GM19025 (cell line): ENCODE results near the gene DCAF8L2.
"Not testable (repeated sequence)": the region's sequence is repeated elsewhere in the genome, so short reads cannot be mapped to it uniquely, and the experiment has no call there.

ENCODE experiments used
- ATAC-seq: cut with Tn5 transposase; IDR thresholded peaks from one replicate; pipeline ENCODE4 v1.9.1; 2021; ENCODE audit warnings: mild to moderate bottlenecking, low read depth, moderate library complexity; ENCODE audit not compliant: unreplicated experiment

DCAF8L2 gene

DNA sequence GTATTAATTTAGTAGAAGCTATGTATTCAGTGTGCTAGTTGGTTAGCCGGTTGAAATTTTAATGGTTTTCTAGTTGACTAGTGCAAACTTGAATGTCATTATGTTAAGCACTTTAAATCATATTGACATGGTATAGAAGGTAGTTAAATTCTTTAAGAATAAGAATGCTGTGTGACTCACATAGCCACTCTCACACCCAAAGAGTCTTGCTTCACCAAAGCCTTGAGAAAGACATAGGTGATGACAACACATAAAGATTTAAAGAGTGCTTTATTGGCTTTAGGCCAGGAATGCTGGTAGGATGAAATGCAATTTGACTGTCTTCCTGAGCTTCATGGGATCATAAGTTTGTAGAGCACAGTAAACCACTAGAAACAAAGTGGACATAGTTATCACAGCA, 85.3 kb downstream of the DCAF8L2 start:
- ATAC-seq: no peak

DNA sequence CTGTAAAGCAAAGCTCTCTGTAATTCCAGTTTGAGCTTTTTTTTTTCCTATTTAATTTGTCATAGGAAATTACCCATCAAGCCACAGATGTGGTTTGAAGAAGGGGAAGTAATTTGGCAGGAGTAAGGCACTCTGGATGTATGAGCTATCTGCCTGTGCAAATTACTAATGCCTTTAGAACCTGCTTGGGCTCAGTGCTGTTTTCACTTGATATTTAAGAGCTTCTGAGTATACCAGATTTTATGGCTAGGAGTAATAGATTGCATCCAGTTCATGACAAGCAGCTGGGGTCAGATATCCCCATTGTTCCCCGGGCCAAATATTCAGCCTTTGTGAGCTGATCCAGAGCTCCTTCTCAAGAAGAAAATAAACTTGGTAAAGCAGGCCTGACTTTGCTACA, 89.1 kb downstream of the DCAF8L2 start:
- ATAC-seq: no peak

DNA sequence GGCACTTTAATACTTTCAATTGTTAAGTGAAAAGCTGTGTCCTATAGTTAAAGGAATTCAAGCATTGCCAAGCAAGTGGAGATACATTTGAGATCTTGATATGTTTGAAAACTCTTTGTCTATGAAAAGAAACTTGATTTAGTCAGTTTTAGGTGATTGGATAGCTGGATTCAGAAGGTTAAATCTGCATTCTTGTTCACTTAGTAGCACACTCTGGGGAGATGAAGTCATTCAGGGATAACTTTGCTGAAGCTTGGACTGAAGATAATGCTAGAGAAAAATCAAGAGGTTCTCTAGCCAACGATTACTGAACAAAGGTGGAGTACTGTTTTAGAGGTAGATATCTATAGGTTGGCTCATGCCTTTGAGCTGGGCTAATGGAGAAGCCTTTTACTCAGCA, 90.6 kb downstream of the DCAF8L2 start:
- no peak for ATAC-seq

DNA sequence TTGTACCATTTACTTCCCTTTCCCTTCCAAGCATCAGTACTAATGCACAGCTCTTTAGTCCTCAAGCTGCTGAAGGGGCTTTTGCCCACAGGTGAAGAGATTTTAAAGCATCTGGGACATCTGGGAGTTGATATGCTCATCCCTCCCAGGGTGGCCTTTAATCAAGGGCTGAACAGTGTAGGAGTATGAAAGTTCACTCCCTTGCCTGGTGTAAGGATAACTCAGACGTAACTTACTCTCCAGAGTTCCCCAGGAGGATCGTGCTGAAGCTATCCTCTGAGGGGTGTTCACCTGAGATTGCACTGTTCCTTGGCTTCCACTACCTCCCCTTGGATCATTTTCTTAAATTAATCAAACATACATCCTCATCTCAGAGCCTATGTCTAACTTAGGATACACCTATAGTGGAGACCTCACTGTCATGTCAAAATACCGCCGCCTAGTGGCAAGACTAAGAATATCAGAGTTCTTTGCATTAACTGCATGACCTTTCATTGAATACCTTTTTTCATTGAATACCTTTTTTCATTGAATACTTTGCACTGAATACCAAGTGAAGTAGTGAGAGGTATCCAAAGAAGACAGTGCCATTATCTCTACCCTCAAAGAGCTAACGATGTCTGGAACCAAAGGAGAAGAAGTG, 93.5 kb downstream of the DCAF8L2 start:
- not testable (repeated sequence) for ATAC-seq

DNA sequence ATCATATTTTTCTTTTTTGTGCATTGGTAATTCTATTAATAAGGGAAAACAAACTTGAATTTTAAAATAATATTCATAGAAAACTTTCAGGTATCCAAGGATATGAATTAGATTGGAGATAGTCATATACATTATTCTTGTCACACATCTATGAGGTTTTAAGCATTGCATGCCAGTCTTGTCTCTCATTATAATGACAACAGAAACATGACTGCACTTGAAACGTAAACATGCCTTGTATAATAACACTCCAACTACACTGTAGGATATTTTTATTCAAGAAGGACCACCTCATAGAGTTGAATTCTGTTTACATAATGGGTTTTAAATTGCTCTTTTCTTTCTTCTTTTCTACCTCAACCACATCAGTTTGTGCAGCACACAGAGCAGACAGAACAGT, 104.5 kb downstream of the DCAF8L2 start:
- ATAC-seq: no peak

DNA sequence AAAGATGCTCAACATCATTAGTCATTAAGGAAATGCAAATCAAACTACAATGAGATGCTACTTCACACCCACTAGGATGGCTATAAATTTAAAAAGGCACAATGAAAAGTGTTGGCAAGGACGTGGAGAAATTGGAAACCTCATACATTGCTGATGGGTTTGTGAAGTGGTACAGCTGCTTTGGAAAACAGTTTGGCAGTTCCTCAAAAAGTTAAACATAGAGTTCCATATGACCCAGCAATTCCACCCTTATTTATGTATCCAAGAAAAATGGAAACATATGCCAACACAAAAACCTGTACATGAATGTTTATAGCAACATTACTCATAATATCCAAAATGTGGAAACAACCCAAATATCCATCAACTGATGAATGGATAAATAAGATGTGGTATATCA, 116.4 kb downstream of the DCAF8L2 start:
- no peak for ATAC-seq

DNA sequence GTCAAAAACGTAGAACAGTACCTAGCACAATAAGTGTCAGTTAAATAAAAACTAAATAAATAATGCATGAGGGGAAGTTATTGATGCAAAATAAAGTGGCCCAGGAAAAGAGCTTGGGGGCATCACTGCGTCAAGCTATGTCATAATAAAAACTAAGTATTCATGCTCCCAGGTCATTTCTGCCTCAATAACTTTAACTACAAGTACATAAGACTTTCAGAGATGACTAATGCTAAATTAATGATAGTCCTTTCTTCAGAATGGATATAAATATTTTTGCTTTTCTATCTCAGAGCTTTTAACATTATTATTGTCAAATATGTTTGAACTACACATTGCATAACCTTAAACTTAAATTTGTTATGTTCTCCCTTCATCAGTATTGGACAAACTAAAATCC, 125.5 kb downstream of the DCAF8L2 start:
- ATAC-seq: no peak

DNA sequence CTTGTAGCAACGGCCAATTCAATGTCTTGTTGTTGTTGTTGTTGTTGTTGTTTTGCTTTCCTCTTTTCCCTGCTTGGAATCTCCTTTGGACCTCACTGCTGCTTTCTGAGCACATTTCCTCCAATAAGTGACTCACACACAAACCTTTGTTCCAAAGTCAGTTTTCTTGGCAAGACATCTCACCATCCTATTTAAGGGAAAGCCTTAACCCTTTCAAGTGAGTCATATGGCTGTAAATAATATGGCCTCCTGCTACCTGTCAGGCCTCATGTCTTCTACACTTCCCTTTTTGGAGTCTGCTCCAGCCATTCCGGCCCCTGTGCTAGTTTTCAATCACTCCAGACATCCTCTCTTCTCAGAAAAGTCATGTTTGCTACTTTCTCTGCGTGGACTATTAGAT, 138.1 kb downstream of the DCAF8L2 start:
- no peak for ATAC-seq

DNA sequence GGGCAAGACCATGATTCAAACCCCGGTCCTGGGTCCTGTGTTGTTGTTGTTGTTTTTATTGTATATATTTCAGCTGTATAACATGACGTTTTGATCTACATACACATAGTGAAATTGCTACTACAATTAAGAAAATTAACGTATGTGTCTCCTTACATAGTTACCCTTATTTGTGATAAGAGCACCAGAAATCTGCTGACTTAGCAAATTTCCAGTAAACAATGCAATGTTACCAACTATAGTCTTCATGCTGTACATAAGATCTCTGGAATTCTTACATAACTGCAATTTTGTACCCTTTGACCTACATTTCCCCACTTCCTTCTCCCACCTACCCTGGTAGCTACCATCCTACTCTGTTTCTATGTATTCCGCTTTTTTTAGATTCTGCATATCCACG, 141.8 kb downstream of the DCAF8L2 start:
- ATAC-seq: no peak

DNA sequence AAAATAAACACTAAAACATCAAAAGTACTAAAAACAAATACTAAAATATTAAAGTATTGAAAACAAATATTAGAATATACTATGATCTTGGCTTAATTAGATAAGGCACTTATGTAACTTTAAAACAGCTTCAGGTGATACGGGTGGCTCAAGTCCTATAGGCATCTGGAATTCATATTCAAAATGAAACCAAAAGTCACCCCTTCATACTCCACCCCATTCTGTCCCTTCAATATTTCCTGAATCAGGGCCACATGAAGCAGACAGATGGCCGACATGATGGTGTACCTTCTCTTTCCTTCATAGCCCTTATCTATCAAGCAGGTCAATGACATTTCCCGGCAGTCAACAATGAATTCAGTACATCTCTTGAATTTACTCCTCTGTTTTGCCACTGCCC, 145.8 kb downstream of the DCAF8L2 start:
- ATAC-seq: no peak

DNA sequence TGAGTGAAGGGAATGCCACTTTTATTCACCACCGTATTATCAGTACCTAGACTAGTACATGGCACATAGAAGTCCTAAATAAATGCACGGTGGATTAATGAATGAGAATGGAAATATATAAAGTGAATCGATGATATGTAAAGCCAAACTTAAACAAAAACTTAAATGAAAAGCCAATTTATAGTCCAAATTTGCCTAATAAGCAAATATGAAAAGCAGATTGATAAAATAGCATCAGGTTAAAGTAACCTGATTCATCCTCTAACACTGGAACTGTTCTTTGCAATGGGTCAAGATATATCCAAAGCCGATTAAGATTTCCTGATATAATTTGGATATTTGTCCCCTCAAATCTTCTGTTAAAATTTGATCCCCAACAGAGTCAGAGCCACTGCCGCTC, 150.8 kb downstream of the DCAF8L2 start:
- ATAC-seq: no peak

DNA sequence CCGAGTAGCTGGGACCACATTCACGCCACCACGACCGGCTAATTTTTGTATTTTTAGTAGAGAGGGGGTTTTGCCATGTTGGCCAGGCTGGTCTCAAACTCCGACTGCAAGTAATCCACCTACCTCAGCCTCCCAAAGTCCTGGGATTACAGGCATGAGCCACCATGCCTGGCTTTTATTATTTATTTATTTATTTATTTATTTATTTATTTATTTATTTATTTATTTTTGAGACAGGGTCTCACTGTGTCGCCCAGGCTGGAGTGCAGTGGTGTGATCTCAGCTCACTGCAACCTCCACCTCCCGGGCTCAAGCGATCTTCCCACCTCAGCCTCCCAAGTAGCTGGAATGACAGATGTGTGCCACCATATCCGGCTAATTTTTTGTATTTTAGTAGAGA, 153.4 kb downstream of the DCAF8L2 start:
- ATAC-seq: not testable (repeated sequence)

DNA sequence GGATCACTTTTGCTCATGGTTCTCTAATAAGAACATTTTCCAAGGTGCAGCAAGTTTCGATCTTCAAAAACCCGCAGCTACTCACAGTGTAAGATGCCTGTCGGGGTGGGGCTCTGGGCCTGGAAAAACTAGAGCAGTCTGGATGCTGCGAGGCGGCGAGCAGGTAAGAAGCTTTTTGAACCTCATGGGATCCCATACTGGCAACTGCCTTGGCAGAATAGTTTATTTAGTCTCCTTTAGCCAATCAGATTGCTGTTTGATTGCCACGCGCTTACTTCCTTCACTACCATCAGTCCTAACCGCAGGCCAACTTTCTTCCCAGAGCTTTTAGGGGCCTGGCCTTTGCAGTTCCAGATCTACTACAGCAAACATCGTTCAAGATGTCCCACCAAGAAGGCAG, 156.4 kb downstream of the DCAF8L2 start:
- ATAC-seq: no peak

DNA sequence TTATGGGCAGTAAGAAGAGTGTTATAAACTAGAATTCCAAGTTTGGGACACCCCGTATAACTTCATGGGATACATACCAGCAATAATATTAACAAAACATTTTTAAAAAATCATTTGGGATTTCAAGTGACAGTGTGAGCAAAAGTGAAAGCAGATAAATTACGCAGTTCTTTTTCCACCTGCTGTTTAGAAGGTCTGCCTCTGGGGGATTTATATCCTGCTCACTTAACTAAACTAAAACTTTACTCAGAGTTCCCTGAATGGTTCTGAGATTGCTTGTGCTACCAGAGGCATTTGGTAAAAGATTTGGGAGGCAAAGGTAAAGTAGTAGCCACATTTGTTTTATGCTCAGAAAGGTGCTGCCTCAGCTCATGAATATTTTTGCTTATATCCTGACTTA, 160.2 kb downstream of the DCAF8L2 start:
- ATAC-seq: not testable (repeated sequence)

DNA sequence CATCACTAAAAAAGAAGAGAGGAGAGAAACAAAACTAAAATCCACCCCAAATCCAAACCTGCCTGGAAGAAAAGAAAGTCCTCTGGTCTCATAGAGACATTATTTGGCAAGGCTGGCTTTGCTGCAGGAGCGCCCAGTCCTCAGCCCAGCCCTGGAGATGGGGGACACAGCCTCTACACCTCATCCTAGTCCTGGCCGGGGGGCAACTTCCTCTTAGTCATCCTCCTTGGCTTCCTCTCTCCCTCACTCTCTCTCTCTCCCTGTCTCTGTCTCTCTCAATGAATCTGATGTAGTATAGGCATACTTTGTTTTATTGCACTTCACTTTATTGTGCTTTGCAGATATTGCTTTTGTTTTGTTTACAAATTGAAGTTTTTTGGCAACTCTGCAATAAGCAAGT, 161.8 kb downstream of the DCAF8L2 start:
- no peak for ATAC-seq

DNA sequence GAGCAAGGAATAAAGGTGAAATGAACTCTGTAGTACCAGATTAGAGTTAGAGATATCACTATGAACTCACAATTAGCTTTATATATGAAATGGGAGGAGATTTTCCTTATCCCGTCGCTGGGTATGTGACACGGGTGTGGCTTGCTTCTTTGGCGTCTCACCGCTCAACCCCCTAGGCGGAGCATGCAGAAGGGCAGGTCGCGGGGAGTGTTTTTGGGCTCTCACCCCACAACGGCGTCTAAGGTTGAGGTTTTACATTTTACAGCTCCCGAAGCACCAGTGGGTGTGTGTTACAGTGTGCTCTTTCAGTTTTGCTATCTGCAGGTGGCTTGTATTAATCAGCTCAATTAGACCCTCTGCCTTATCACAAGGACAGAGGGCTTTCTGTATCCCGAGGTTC, 175.6 kb downstream of the DCAF8L2 start:
- ATAC-seq: no peak

DNA sequence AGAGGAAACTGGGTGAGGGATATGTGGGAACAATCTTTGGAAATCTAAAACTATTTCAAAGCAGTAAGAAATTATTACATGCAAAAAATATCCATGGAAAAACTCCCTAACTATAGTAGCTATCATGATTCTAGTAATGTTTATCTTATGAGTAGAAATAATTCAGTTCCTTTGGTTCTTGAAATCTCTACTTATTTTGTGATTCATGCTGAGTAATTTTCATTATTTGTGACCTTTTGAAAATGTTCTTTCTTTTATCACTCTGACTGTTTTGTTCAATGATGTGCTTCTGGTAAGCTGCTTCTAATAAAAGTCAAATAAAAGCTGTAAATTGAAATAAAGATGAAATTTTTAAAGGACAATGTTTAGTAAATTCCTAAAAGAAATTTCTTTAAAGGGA, 177.2 kb downstream of the DCAF8L2 start:
- ATAC-seq: no peak

DNA sequence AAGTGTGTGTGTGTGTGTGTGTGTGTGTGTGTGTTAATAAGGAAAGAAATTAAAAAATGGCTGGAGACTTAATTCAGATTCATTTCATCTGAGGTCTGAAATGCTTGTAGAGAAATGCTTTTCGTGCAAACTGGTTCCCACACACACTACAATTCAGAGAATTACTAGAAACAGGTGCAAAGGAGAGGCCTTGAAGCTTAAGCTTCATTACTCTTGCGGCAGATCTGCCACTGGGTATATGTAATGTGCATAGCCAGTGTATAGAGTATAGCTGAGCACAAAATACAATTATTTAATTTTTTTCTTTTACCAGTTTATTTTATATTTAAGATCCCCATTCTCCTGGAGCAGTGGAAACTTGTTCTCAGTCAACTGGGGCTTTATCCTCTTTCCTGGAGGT, 185.8 kb downstream of the DCAF8L2 start:
- ATAC-seq: no peak

DNA sequence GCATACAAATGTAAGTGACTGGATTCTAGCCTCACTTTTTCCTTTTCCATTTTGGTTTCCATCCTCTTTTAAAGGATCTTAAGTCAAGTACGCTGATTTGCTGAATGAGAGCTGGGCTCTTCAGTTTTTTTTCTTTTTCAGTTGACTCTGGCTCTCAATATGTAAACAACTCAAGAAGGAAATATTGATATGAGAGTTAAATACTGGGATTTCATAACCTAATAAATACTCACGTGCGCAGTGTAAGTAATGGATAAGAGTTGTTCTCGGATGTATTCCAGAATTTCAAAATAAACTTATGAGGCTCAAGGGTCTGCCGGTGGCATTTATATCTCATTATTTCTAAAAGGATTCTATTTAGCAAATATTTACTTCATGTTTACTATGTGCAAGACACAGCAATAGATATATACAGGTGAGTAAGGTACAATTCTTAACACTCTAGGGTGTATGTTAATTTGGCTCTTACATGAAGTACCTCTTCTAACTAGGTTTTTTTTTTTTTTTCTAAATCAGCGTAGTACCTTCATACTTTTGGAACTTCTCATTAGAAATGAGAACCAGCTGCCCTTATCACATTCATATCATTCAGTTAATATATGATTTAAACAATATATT, 206.6 kb downstream of the DCAF8L2 start:
- no peak for ATAC-seq

DNA sequence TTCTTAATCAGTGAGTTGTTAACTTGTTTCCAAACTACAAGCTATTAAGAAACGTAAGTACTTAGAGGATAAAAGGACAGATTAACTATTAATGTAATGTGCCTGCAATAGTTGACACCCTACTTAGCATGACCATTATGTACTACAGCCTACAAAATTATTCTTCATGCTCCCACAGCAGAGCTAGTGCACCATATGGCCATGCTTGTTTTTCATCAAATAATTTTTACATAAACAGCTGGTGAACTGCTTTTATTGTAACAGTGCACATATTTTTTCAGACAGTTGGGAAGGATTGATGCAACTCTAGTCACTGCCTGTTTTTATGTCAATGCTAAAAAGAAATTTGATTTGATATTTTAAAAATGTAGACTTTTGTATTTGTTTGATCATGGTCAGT, 207.4 kb downstream of the DCAF8L2 start:
- ATAC-seq: no peak
